GM12874 (cell line): ENCODE measurements around the gene GSTM2.

ENCODE experiments used
- CTCF ChIP-seq: IDR thresholded peaks from 2 replicates; pipeline ENCODE4 v1.5.1; 2011; ENCODE audit warnings: low read depth, mild to moderate bottlenecking, control low read depth, low read length, moderate library complexity; ENCODE audit not compliant: insufficient read depth

The GSTM2 gene

GRCh38 chr1:109626682-109627408, 41.0 kb upstream of the GSTM2 start:
- TF ChIP-seq CTCF, result no peak

- no peak for TF ChIP-seq CTCF
These were observed 40.0 kb upstream of the GSTM2 start for GRCh38 chr1:109627692-109628399.

- no peak for TF ChIP-seq CTCF
These were observed 39.1 kb upstream of the GSTM2 start for GRCh38 chr1:109628540-109629321.

- no peak for TF ChIP-seq CTCF
These were observed 38.4 kb upstream of the GSTM2 start for GRCh38 chr1:109629372-109630030.

GRCh38 chr1:109630081-109630897, 37.6 kb upstream of the GSTM2 start:
- TF ChIP-seq CTCF, result no peak

GRCh38 chr1:109630898-109631512, 36.9 kb upstream of the GSTM2 start:
- no peak for TF ChIP-seq CTCF
